ENCODE measurements around the gene HEYL. TPM values are rescaled to one million over a fixed set of nuclear protein-coding genes. Genes with fewer than 3 reads are reported as not detected.

The HEYL gene
- total and polyA plus RNA-seq, 9 of the 15 experiments (the other 6 are each of a cell fraction or from before 2014, with no cell fraction given), result 0.13 to 0.89 (median 0.25) TPM

- TF ChIP-seq ZHX1 (conservative IDR thresholded peaks at IDR 0.05; ENCODE audit: low read length) (no peak), ZNF695 (CRISPR knock-in tag; IDR thresholded peaks at IDR 0.05) (no peak), ZNF197 (CRISPR knock-in tag; IDR thresholded peaks at IDR 0.05; ENCODE audit: low read depth) (no peak), CGGBP1 (CRISPR knock-in tag; IDR thresholded peaks at IDR 0.05) (no peak), NFIX (CRISPR knock-in tag; IDR thresholded peaks at IDR 0.05; ENCODE audit: low read depth) (no peak), EZH2 (IDR thresholded peaks at IDR 0.05; ENCODE audit: borderline replicate concordance, low read depth, low read length) (no peak), SMAD1 (IDR thresholded peaks at IDR 0.05; ENCODE audit: low read depth, low read length, partially characterized antibody) (peak; percentile 40), ZNF584 (CRISPR knock-in tag; IDR thresholded peaks at IDR 0.05; ENCODE audit: low read depth) (no peak), ZMIZ1 (IDR thresholded peaks at IDR 0.05; ENCODE audit: low read depth in 2 of 2, low read length in 2 of 2) (no peak), CREB1 (IDR thresholded peaks at IDR 0.05) (no peak), CREB1 (CRISPR knock-in tag; IDR thresholded peaks at IDR 0.05) (no peak), ELK3 (CRISPR knock-in tag; IDR thresholded peaks at IDR 0.05) (no peak), HOMEZ (CRISPR knock-in tag; IDR thresholded peaks at IDR 0.05) (no peak), TEAD4 (IDR thresholded peaks at IDR 0.05; ENCODE audit: low read length) (no peak), TEAD4 (CRISPR knock-in tag; IDR thresholded peaks at IDR 0.05; ENCODE audit: borderline replicate concordance) (no peak), CBFB (CRISPR knock-in tag; IDR thresholded peaks at IDR 0.05) (no peak), HOXB6 (CRISPR knock-in tag; IDR thresholded peaks at IDR 0.05; ENCODE audit: borderline replicate concordance) (0 out of 2 replicates have a peak, but pooled peaks have one; percentile 32)
These were observed 64.8 kb downstream of the HEYL start (continued) for GRCh38 chr1:39574646-39575045.

Measured in K562 (cell line).